PC-3 (cell line): ENCODE measurements around the gene ADRM1.

ENCODE experiments used
- CTCF ChIP-seq: fragments of 300-600 bp; sonication (generic); conservative IDR thresholded peaks from 2 replicates; pipeline ENCODE4 v1.5.1; 2017; ENCODE audit warnings: antibody characterized with exemption, low read depth, mild to moderate bottlenecking, low read length
- EZH2 ChIP-seq: fragments of 300-600 bp; sonication (generic); IDR thresholded peaks from one replicate; pipeline ENCODE4 v1.6.1; 2017; ENCODE audit warnings: antibody characterized with exemption, mild to moderate bottlenecking, low read length; ENCODE audit not compliant: unreplicated experiment
- EZH2phosphoT487 ChIP-seq: fragments of 300-600 bp; sonication (generic); IDR thresholded peaks from 2 replicates; pipeline ENCODE4 v1.6.1; 2018; ENCODE audit warnings: mild to moderate bottlenecking, antibody characterized with exemption, low read length, borderline replicate concordance

GRCh38 chr20:62299666-62300236 is 3.0 kb upstream of the ADRM1 start:
- no peak for TF ChIP-seq CTCF
- TF ChIP-seq EZH2, result no peak
- no peak for TF ChIP-seq EZH2phosphoT487
